ENCODE data around the gene KIAA1328. TPM values are rescaled to one million over a fixed set of nuclear protein-coding genes. Genes with fewer than 3 reads are reported as not detected.
"Not testable (repeated sequence)": the region's sequence is repeated elsewhere in the genome, so short reads cannot be mapped to it uniquely, and the experiment has no call there.

The KIAA1328 gene
- polyA plus RNA-seq, 1 donor from 2014 or later: 8.5 TPM

GRCh38 chr18:36903215-36903928 is 74.4 kb downstream of the KIAA1328 start:
- no peak overlapping the region for H3K27ac ChIP-seq (ENCODE audit: low read length)
- H3K36me3 ChIP-seq (ENCODE audit: insufficient read depth, low read length): no peaks in the 10 kb centered on the region
- H3K79me2 ChIP-seq (replicated peaks; ENCODE audit: insufficient read depth, low read length): no peaks in the 10 kb centered on the region
- no peak overlapping the region for H3K4me3 ChIP-seq (ENCODE audit: low read length)
- H3K9me3 ChIP-seq (ENCODE audit: low read length): no peaks in the 10 kb centered on the region
- TF ChIP-seq EP300 (conservative IDR thresholded peaks at IDR 0.05; ENCODE audit: poor library complexity, severe bottlenecking): no peak
- TF ChIP-seq EZH2 (IDR thresholded peaks at IDR 0.05; ENCODE audit: borderline replicate concordance, insufficient read depth, low read length, poor library complexity, severe bottlenecking): no peak
- no peaks in the 10 kb centered on the region for H3K9me2 ChIP-seq (ENCODE audit: insufficient read depth, low read length)
- no peaks in the 10 kb centered on the region for H4K20me1 ChIP-seq (ENCODE audit: insufficient read depth)
- no peak overlapping the region for H3K4me2 ChIP-seq (ENCODE audit: low read length)
- H3K9ac ChIP-seq (ENCODE audit: low read length): no peak overlapping the region
- H2AFZ ChIP-seq (ENCODE audit: low read depth, low read length): no peak overlapping the region
- no peaks in the 10 kb centered on the region for H3F3A ChIP-seq (ENCODE audit: insufficient read depth, low read length, poor library complexity, severe bottlenecking)
- H3K27me3 ChIP-seq (ENCODE audit: insufficient read depth, low read depth, low read length): no peaks in the 10 kb centered on the region

- no peaks in the 10 kb centered on the region for H3K9me3 ChIP-seq (ENCODE audit: low read length)
- H3K36me3 ChIP-seq (ENCODE audit: insufficient read depth, low read length): no peaks in the 10 kb centered on the region
- H3K27me3 ChIP-seq (ENCODE audit: insufficient read depth, low read depth, low read length): no peaks in the 10 kb centered on the region
- no peak overlapping the region for H3K27ac ChIP-seq (ENCODE audit: low read length)
- no peaks in the 10 kb centered on the region for H4K20me1 ChIP-seq (ENCODE audit: insufficient read depth)
- H3F3A ChIP-seq (ENCODE audit: insufficient read depth, low read length, poor library complexity, severe bottlenecking): no peaks in the 10 kb centered on the region
- no peak overlapping the region for H3K4me2 ChIP-seq (ENCODE audit: low read length)
- H3K9ac ChIP-seq (ENCODE audit: low read length): no peak overlapping the region
- no peaks in the 10 kb centered on the region for H3K79me2 ChIP-seq (replicated peaks; ENCODE audit: insufficient read depth, low read length)
- TF ChIP-seq POLR2AphosphoS5 (IDR thresholded peaks at IDR 0.05) (no peak), EZH2 (IDR thresholded peaks at IDR 0.05; ENCODE audit: borderline replicate concordance, insufficient read depth, low read length, poor library complexity, severe bottlenecking) (no peak), EP300 (conservative IDR thresholded peaks at IDR 0.05; ENCODE audit: poor library complexity, severe bottlenecking) (peak; percentile 22)
- H3K4me3 ChIP-seq (ENCODE audit: low read length): no peak overlapping the region
- no peaks in the 10 kb centered on the region for H3K9me2 ChIP-seq (ENCODE audit: insufficient read depth, low read length)
- no peak overlapping the region for H2AFZ ChIP-seq (ENCODE audit: low read depth, low read length)
These were observed 76.6 kb downstream of the KIAA1328 start for GRCh38 chr18:36905571-36905970.

- H3K4me3 ChIP-seq (ENCODE audit: low read length); H3K79me2 ChIP-seq (replicated peaks; ENCODE audit: insufficient read depth, low read length); H3K27ac ChIP-seq (ENCODE audit: low read length); H3K9ac ChIP-seq (ENCODE audit: low read length); H3K9me3 ChIP-seq (ENCODE audit: low read length); H3K36me3 ChIP-seq (ENCODE audit: insufficient read depth, low read length); H3K27me3 ChIP-seq (ENCODE audit: insufficient read depth, low read depth, low read length); H3K4me2 ChIP-seq (ENCODE audit: low read length); H3K9me2 ChIP-seq (ENCODE audit: insufficient read depth, low read length); H4K20me1 ChIP-seq (ENCODE audit: insufficient read depth); H2AFZ ChIP-seq (ENCODE audit: low read depth, low read length); H3F3A ChIP-seq (ENCODE audit: insufficient read depth, low read length, poor library complexity, severe bottlenecking): not testable (repeated sequence)
These were observed 80.4 kb downstream of the KIAA1328 start for GRCh38 chr18:36909282-36909681.

GRCh38 chr18:36912887-36913286 is 84.0 kb downstream of the KIAA1328 start:
- Histone ChIP-seq H3K9me3 (ENCODE audit: low read length) (no peaks in the 10 kb centered on the region), H3K9ac (ENCODE audit: low read length) (no peak overlapping the region), H3K4me2 (ENCODE audit: low read length) (no peak overlapping the region), H3K4me3 (ENCODE audit: low read length) (no peak overlapping the region), H3K36me3 (ENCODE audit: insufficient read depth, low read length) (no peaks in the 10 kb centered on the region), H3K27me3 (ENCODE audit: insufficient read depth, low read depth, low read length) (no peaks in the 10 kb centered on the region), H3K79me2 (replicated peaks; ENCODE audit: insufficient read depth, low read length) (no peaks in the 10 kb centered on the region), H3K9me2 (ENCODE audit: insufficient read depth, low read length) (no peaks in the 10 kb centered on the region), H3K27ac (ENCODE audit: low read length) (no peak overlapping the region), H3F3A (ENCODE audit: insufficient read depth, low read length, poor library complexity, severe bottlenecking) (no peaks in the 10 kb centered on the region), H4K20me1 (ENCODE audit: insufficient read depth) (no peaks in the 10 kb centered on the region), H2AFZ (ENCODE audit: low read depth, low read length) (no peak overlapping the region)
- no peak for TF ChIP-seq POLR2AphosphoS5 (IDR thresholded peaks at IDR 0.05)
- no peak for TF ChIP-seq SMC3 (conservative IDR thresholded peaks at IDR 0.05; ENCODE audit: poor library complexity)
- no peak for TF ChIP-seq CTCF (IDR thresholded peaks at IDR 0.05; ENCODE audit: poor library complexity, severe bottlenecking)
- TF ChIP-seq RAD21 (conservative IDR thresholded peaks at IDR 0.05): no peak
- TF ChIP-seq REST (IDR thresholded peaks at IDR 0.05; ENCODE audit: borderline replicate concordance): no peak
- no peak for TF ChIP-seq EP300 (conservative IDR thresholded peaks at IDR 0.05; ENCODE audit: poor library complexity, severe bottlenecking)
- TF ChIP-seq TAF1 (IDR thresholded peaks at IDR 0.05; ENCODE audit: low read depth): no peak
- no peak for TF ChIP-seq EZH2 (IDR thresholded peaks at IDR 0.05; ENCODE audit: borderline replicate concordance, insufficient read depth, low read length, poor library complexity, severe bottlenecking)
- no peak for TF ChIP-seq MXI1 (conservative IDR thresholded peaks at IDR 0.05; ENCODE audit: poor library complexity, severe bottlenecking)

Measured in neural cell (in vitro differentiated cells).